H9 (cell line): Measurements from ENCODE around the gene ARMC9. TPM values are rescaled to one million over a fixed set of nuclear protein-coding genes. Genes with fewer than 3 reads are reported as not detected.

Source experiments
- DNase-seq: peaks from one replicate; pipeline ENCODE4 v3.0.0-alpha.2; 2017
- H2AFZ ChIP-seq: one replicate; pipeline ENCODE4 v1.6.1; 2013; ENCODE audit warnings: mild to moderate bottlenecking, low read length, control low read depth, moderate library complexity
- H2AK5ac ChIP-seq: 2 replicates; pipeline ENCODE4 v1.6.1; 2013; ENCODE audit warnings: low read length, control low read depth, mixed read lengths; ENCODE audit not compliant: insufficient read length
- H2BK120ac ChIP-seq: one replicate; pipeline ENCODE4 v1.6.1; 2013; ENCODE audit warnings: low read depth, mild to moderate bottlenecking, low read length, control low read depth, inconsistent platforms; ENCODE audit not compliant: poor library complexity, severe bottlenecking
- H2BK12ac ChIP-seq: 2 replicates; pipeline ENCODE4 v1.6.1; 2013; ENCODE audit warnings: low read length, control low read depth, mixed read lengths, low read depth; ENCODE audit not compliant: insufficient read length
- H2BK15ac ChIP-seq: 2 replicates; pipeline ENCODE4 v1.6.1; 2013; ENCODE audit warnings: low read depth, low read length, control low read depth
- H2BK20ac ChIP-seq: one replicate; pipeline ENCODE4 v1.6.1; 2013; ENCODE audit warnings: low read depth, mild to moderate bottlenecking, low read length, control low read depth, inconsistent platforms; ENCODE audit not compliant: poor library complexity, severe bottlenecking
- H2BK5ac ChIP-seq: 2 replicates; pipeline ENCODE4 v1.6.1; 2013; ENCODE audit warnings: low read length, control low read depth, mixed read lengths; ENCODE audit not compliant: insufficient read length
- H3K14ac ChIP-seq: 2 replicates; pipeline ENCODE4 v1.6.1; 2013; ENCODE audit warnings: low read length, control low read depth; ENCODE audit not compliant: insufficient read depth
- H3K18ac ChIP-seq: 2 replicates; pipeline ENCODE4 v1.6.1; 2013; ENCODE audit warnings: low read depth, mild to moderate bottlenecking, mixed read lengths, low read length, control low read depth; ENCODE audit not compliant: insufficient read length
- H3K23ac ChIP-seq: 2 replicates; pipeline ENCODE4 v1.6.1; 2013; ENCODE audit warnings: low read length, control low read depth, mixed read lengths, low read depth; ENCODE audit not compliant: insufficient read length
- H3K23me2 ChIP-seq: 2 replicates; pipeline ENCODE4 v1.6.1; 2013; ENCODE audit warnings: low read depth, mild to moderate bottlenecking, mixed read lengths, low read length, control low read depth; ENCODE audit not compliant: insufficient read length, poor library complexity, severe bottlenecking
- H3K27ac ChIP-seq: 2 replicates; pipeline ENCODE4 v1.5.1; 2013; ENCODE audit warnings: low read length, control low read depth, mixed read lengths, low read depth; ENCODE audit not compliant: insufficient read length
- H3K27me3 ChIP-seq: 2 replicates; pipeline ENCODE4 v1.6.1; 2013; ENCODE audit warnings: low read length, control low read depth, inconsistent platforms; ENCODE audit not compliant: insufficient read depth
- H3K4ac ChIP-seq: 2 replicates; pipeline ENCODE4 v1.6.1; 2013; ENCODE audit warnings: low read depth, mild to moderate bottlenecking, control low read depth, inconsistent platforms, low read length, moderate library complexity
- H3K4me1 ChIP-seq: 2 replicates; pipeline ENCODE4 v1.6.1; 2013; ENCODE audit warnings: low read length, control low read depth, inconsistent platforms; ENCODE audit not compliant: insufficient read depth
- H3K4me2 ChIP-seq: 2 replicates; pipeline ENCODE4 v1.6.1; 2013; ENCODE audit warnings: low read length, control low read depth, mixed read lengths; ENCODE audit not compliant: insufficient read length, insufficient read depth
- H3K56ac ChIP-seq: 2 replicates; pipeline ENCODE4 v1.6.1; 2013; ENCODE audit warnings: low read depth, mild to moderate bottlenecking, mixed read lengths, low read length, control low read depth; ENCODE audit not compliant: insufficient read length
- H3K79me1 ChIP-seq: 2 replicates; pipeline ENCODE4 v1.6.1; 2013; ENCODE audit warnings: low read depth, mild to moderate bottlenecking, moderate library complexity, low read length, control low read depth, inconsistent platforms; ENCODE audit not compliant: insufficient read depth, poor library complexity, severe bottlenecking
- H3K79me2 ChIP-seq: 2 replicates; pipeline ENCODE4 v1.6.1; 2013; ENCODE audit warnings: low read length, control low read depth, inconsistent platforms; ENCODE audit not compliant: insufficient read depth
- H3K9ac ChIP-seq: 2 replicates; pipeline ENCODE4 v1.6.1; 2013; ENCODE audit warnings: low read length, control low read depth, mixed read lengths; ENCODE audit not compliant: insufficient read length; ENCODE audit errors: extremely low read depth
- H3K9me3 ChIP-seq: one replicate; pipeline ENCODE4 v1.6.1; 2013; ENCODE audit warnings: low read depth, low read length, inconsistent platforms; ENCODE audit not compliant: control insufficient read depth
- H3T11ph ChIP-seq: one replicate; pipeline ENCODE4 v1.6.1; 2013; ENCODE audit warnings: mild to moderate bottlenecking, low read length, control low read depth, inconsistent platforms
- H4K20me1 ChIP-seq: one replicate; pipeline ENCODE4 v1.6.1; 2013; ENCODE audit not compliant: control insufficient read depth, insufficient read length, insufficient read depth
- H4K5ac ChIP-seq: 2 replicates; pipeline ENCODE4 v1.6.1; 2013; ENCODE audit warnings: low read depth, mild to moderate bottlenecking, mixed read lengths, low read length, control low read depth; ENCODE audit not compliant: insufficient read length
- H4K8ac ChIP-seq: replicated peaks from 2 replicates; pipeline ENCODE4 v1.6.1; 2013; ENCODE audit warnings: low read length, control low read depth, mixed read lengths, low read depth; ENCODE audit not compliant: insufficient read length
- H4K91ac ChIP-seq: 2 replicates; pipeline ENCODE4 v1.6.1; 2013; ENCODE audit warnings: low read depth, mild to moderate bottlenecking, moderate library complexity, mixed read lengths, low read length, control low read depth; ENCODE audit not compliant: insufficient read length
- H3K27ac Mint-ChIP-seq, 3 experiments: 2 replicates in 2 of 3; 3 replicates in 1 of 3; pipeline ENCODE4 v1.8.0; 2020 to 2021; ENCODE audit warnings: mixed read lengths in 3 of 3, mild to moderate bottlenecking in 1 of 3, moderate library complexity in 1 of 3
- H3K27me3 Mint-ChIP-seq: 2 replicates; pipeline ENCODE4 v1.8.0; 2021; ENCODE audit warnings: low read depth, mild to moderate bottlenecking, moderate library complexity, mixed read lengths
- H3K36me3 Mint-ChIP-seq, 3 experiments: 2 replicates in 2 of 3; 3 replicates in 1 of 3; pipeline ENCODE4 v1.8.0; 2020 to 2021; ENCODE audit warnings: low read depth in 3 of 3, mixed read lengths in 3 of 3; ENCODE audit not compliant: insufficient read depth in 1 of 3
- H3K4me1 Mint-ChIP-seq, 2 experiments: 2 replicates each; pipeline ENCODE4 v1.8.0; 2020; ENCODE audit warnings: mixed read lengths in 2 of 2
- H3K4me3 Mint-ChIP-seq, 2 experiments: 2 replicates in 1 of 2; 3 replicates in 1 of 2; pipeline ENCODE4 v1.8.0; 2020 to 2021; ENCODE audit warnings: mild to moderate bottlenecking in 2 of 2, mixed read lengths in 2 of 2, moderate library complexity in 1 of 2
- H3K9me3 Mint-ChIP-seq, 2 experiments: 2 replicates in 1 of 2; 3 replicates in 1 of 2; pipeline ENCODE4 v1.8.0; 2020; ENCODE audit warnings: mild to moderate bottlenecking in 2 of 2, mixed read lengths in 2 of 2, moderate library complexity in 1 of 2
- CTCF ChIP-seq: fragments of 200-600 bp; sonication (generic); conservative IDR thresholded peaks from 3 replicates; pipeline ENCODE4 v1.8.0; 2021; ENCODE audit warnings: antibody characterized with exemption, mild to moderate bottlenecking
- WGBS: extraction: QIAGEN DNeasy Blood & Tissue Kit; methylation state at CpG from one replicate; pipeline ENCODE4 v1.1.7; 2013; ENCODE audit warnings: missing lambda C conversion rate, low lambda C conversion rate, mixed read lengths; ENCODE audit not compliant: insufficient read length; ENCODE audit errors: extremely low coverage; 5-methylcytosine and 5-hydroxymethylcytosine counted together
- total RNA-seq: library from RNA; stranded (reverse); gene quantifications from 2 replicates; pipeline ENCODE4 v1.2.1, GENCODE V29; 2021

The ARMC9 gene
- total RNA-seq, 1 experiment from 2014 or later = 37.6 TPM

- no peaks in the 10 kb centered on the region for H3K23me2 ChIP-seq
- H2BK120ac ChIP-seq = no peak overlapping the region
- H4K20me1 ChIP-seq = no peaks in the 10 kb centered on the region
- H2BK12ac ChIP-seq = peak overlapping the region; percentile 87
- H3K27ac ChIP-seq = peak overlapping the region; percentile 53
- no peak overlapping the region for H4K8ac ChIP-seq
- H3K14ac ChIP-seq = peak overlapping the region; percentile 82
- H3K27me3 ChIP-seq = no peaks in the 10 kb centered on the region
- Mint-ChIP-seq H3K36me3 (peaks cover 0 to 7% (median 4%) of the 10 kb centered on the region in 3 experiments; a peak in 5 of 7 replicates), H3K4me1 (peaks cover 40 to 52% of the 10 kb centered on the region in 2 experiments), H3K9me3 (peaks cover 0 to 1% of the 10 kb centered on the region in 2 experiments; a peak in 1 of 5 replicates), H3K4me3 (peak overlapping the region; percentile 34 to 48; a peak in 2 of 5 replicates), H3K27me3 (no peaks in the 10 kb centered on the region), H3K27ac (peak overlapping the region; percentile 95 to 97 (median 95))
- peak overlapping the region; percentile 7 for H2BK5ac ChIP-seq
- peak; percentile 89 for DNase-seq
- no peaks in the 10 kb centered on the region for H3K79me1 ChIP-seq
- H3K23ac ChIP-seq = no peak overlapping the region
- no peaks in the 10 kb centered on the region for H3K79me2 ChIP-seq
- H3K18ac ChIP-seq = peak overlapping the region; percentile 89
- H3K9me3 ChIP-seq = no peaks in the 10 kb centered on the region
- H2BK20ac ChIP-seq = no peak overlapping the region
- no peak overlapping the region for H3K4me2 ChIP-seq
- no peak overlapping the region for H2AFZ ChIP-seq
- H3K9ac ChIP-seq = no peak overlapping the region
- TF ChIP-seq CTCF = no peak
- H4K5ac ChIP-seq = peak overlapping the region; percentile 15
- peak overlapping the region; percentile 43 for H2AK5ac ChIP-seq
- H3K4ac ChIP-seq = peak overlapping the region; percentile 5; the same call in 1 of the 2 replicates
- no peak overlapping the region for H3T11ph ChIP-seq
- no peak overlapping the region; the same call in 1 of the 2 replicates for H2BK15ac ChIP-seq
- peaks cover 9% of the 10 kb centered on the region; the same call in 1 of the 2 replicates for H3K4me1 ChIP-seq
- no peak overlapping the region for H3K56ac ChIP-seq
- H4K91ac ChIP-seq = peak overlapping the region; percentile 56
- WGBS = no CpG with 5 or more reads among the region's 21 CpGs
Observed at GRCh38 chr2:231370749-231371429, 172.5 kb downstream of the ARMC9 start.
